Tibial nerve (tissue), 4 donors: Measurements from ENCODE around the gene GRPEL1.

Source experiments
- EP300 ChIP-seq, 2 donors: sonication (generic); formaldehyde crosslinking; IDR thresholded peaks; one replicate each; pipeline ENCODE4 v1.6.1; 2017; ENCODE audit warnings: antibody characterized with exemption in 2 of 2, mild to moderate bottlenecking in 1 of 2
- POLR2A ChIP-seq, 2 donors: fragments of 450-650 bp; IDR thresholded peaks; one replicate each; pipeline ENCODE4 v1.6.1; 2017; ENCODE audit warnings: antibody characterized with exemption in 2 of 2, mild to moderate bottlenecking in 2 of 2, moderate library complexity in 2 of 2
- TF ChIP-seq, protein P1 (sequence below), 5 experiments: fragments of 200-600 bp in 3 of 5; fragments of 450-650 bp in 2 of 5; sonication (generic) in 3 of 5; IDR thresholded peaks; one replicate each; pipeline ENCODE4 v1.5.1; 2016 to 2019; ENCODE audit warnings: antibody characterized with exemption in 5 of 5, mild to moderate bottlenecking in 3 of 5, moderate library complexity in 2 of 5

DNA sequence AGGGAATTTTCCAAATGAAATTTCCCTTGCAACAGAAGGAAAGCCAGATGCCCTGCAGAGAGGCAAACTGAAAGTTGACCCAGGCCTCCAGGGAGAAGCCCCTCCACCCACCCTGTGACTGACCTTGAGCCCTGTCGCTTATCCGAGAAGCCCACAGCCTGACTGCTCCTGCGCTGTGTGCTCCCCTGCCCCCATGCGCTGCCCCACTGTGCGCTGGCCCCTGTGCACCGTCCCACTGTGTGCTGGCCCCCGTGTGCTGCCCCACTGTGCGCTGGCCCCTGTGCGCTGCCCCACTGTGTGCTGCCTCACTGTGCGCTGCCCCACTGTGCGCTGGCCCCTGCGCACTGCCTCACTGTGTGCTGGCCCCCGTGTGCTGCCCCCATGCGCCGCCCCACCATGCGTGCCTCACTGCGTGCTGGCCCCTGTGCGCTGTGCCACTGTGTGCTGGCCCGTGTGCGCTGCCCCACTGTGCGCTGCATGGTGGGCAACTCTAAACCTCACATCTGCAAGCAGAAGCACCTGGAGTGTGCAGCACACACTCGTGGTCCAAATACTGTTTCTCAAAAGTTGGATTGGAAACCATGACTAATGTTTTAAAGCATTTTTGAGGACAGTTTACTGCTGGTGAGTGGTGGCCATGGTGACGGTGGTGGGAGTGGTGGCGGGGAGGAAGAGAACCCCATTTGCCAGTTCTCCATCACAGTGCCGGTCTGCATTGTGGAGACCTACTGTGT lies 8.3 kb upstream of the GRPEL1 start:
- TF ChIP-seq, protein P1, sequence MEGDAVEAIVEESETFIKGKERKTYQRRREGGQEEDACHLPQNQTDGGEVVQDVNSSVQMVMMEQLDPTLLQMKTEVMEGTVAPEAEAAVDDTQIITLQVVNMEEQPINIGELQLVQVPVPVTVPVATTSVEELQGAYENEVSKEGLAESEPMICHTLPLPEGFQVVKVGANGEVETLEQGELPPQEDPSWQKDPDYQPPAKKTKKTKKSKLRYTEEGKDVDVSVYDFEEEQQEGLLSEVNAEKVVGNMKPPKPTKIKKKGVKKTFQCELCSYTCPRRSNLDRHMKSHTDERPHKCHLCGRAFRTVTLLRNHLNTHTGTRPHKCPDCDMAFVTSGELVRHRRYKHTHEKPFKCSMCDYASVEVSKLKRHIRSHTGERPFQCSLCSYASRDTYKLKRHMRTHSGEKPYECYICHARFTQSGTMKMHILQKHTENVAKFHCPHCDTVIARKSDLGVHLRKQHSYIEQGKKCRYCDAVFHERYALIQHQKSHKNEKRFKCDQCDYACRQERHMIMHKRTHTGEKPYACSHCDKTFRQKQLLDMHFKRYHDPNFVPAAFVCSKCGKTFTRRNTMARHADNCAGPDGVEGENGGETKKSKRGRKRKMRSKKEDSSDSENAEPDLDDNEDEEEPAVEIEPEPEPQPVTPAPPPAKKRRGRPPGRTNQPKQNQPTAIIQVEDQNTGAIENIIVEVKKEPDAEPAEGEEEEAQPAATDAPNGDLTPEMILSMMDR (IDR thresholded peaks at IDR 0.05) = no peak
- TF ChIP-seq EP300 (IDR thresholded peaks at IDR 0.05) (no peak), POLR2A (IDR thresholded peaks at IDR 0.05) (no peak)
